Measurements from ENCODE around the gene NFIA. TPM values are rescaled to one million over a fixed set of nuclear protein-coding genes. Genes with fewer than 3 reads are reported as not detected.

NFIA gene
- total RNA-seq, 1 experiment from 2014 or later = 0.35 TPM

- no peaks in the 10 kb centered on the region for H3K79me1 ChIP-seq (ENCODE audit: insufficient read depth, low read depth, low read length, poor library complexity, severe bottlenecking)
- H3K23me2 ChIP-seq (ENCODE audit: insufficient read length, low read depth, low read length, poor library complexity, severe bottlenecking) = no peaks in the 10 kb centered on the region
- Mint-ChIP-seq H3K4me1 (peaks cover 17 to 22% of the 10 kb centered on the region in 2 experiments), H3K36me3 (ENCODE audit: insufficient read depth in 1 of 3, low read depth in 3 of 3) (peaks cover 0 to 4% (median 0%) of the 10 kb centered on the region in 3 experiments; a peak in 1 of 7 replicates), H3K4me3 (no peak overlapping the region), H3K9me3 (peaks cover 0 to 5% of the 10 kb centered on the region in 2 experiments; a peak in 1 of 5 replicates), H3K27ac (no peak overlapping the region), H3K27me3 (ENCODE audit: low read depth) (no peaks in the 10 kb centered on the region; the same call in 1 of the 2 replicates)
- no peak overlapping the region for H3T11ph ChIP-seq (ENCODE audit: low read length)
- H3K4ac ChIP-seq (ENCODE audit: low read depth, low read length) = no peak overlapping the region
- no peak overlapping the region for H3K56ac ChIP-seq (ENCODE audit: insufficient read length, low read depth, low read length)
- H3K9ac ChIP-seq (ENCODE audit: extremely low read depth, insufficient read length, low read length) = no peak overlapping the region
- no peak overlapping the region for H3K14ac ChIP-seq (ENCODE audit: insufficient read depth, low read length)
- H2BK15ac ChIP-seq (ENCODE audit: low read depth, low read length) = no peak overlapping the region
- no peak overlapping the region for H4K5ac ChIP-seq (ENCODE audit: insufficient read length, low read depth, low read length)
- no peak overlapping the region for H3K23ac ChIP-seq (ENCODE audit: insufficient read length, low read depth, low read length)
- H3K27me3 ChIP-seq (ENCODE audit: insufficient read depth, low read length) = no peaks in the 10 kb centered on the region
- H2AFZ ChIP-seq (ENCODE audit: low read length) = no peak overlapping the region
- H2AK5ac ChIP-seq (ENCODE audit: insufficient read length, low read length) = no peak overlapping the region
- H2BK12ac ChIP-seq (ENCODE audit: insufficient read length, low read depth, low read length) = no peak overlapping the region
- H4K20me1 ChIP-seq (ENCODE audit: control insufficient read depth, insufficient read depth, insufficient read length) = no peaks in the 10 kb centered on the region
- H3K4me2 ChIP-seq (ENCODE audit: insufficient read depth, insufficient read length, low read length) = no peak overlapping the region
- no peak for TF ChIP-seq CTCF (conservative IDR thresholded peaks at IDR 0.05)
- no peak overlapping the region for H3K18ac ChIP-seq (ENCODE audit: insufficient read length, low read depth, low read length)
- H2BK120ac ChIP-seq (ENCODE audit: low read depth, low read length, poor library complexity, severe bottlenecking) = no peak overlapping the region
- no peaks in the 10 kb centered on the region for H3K79me2 ChIP-seq (ENCODE audit: insufficient read depth, low read length)
- no peak overlapping the region for H4K8ac ChIP-seq (replicated peaks; ENCODE audit: insufficient read length, low read depth, low read length)
- H3K9me3 ChIP-seq (ENCODE audit: control insufficient read depth, low read depth, low read length) = no peaks in the 10 kb centered on the region
- no peak overlapping the region for H3K27ac ChIP-seq (ENCODE audit: insufficient read length, low read depth, low read length)
- no peak overlapping the region for H4K91ac ChIP-seq (ENCODE audit: insufficient read length, low read depth, low read length)
- H2BK20ac ChIP-seq (ENCODE audit: low read depth, low read length, poor library complexity, severe bottlenecking) = no peak overlapping the region
- no peak overlapping the region for H2BK5ac ChIP-seq (ENCODE audit: insufficient read length, low read length)
- no peak for DNase-seq
- H3K4me1 ChIP-seq (ENCODE audit: insufficient read depth, low read length) = peaks cover 2% of the 10 kb centered on the region
Observed at GRCh38 chr1:61322769-61323168, 240.4 kb downstream of the NFIA start.

Data from H9 (cell line).